ENCODE measurements around the gene NRXN3.

- no peak for TF ChIP-seq MAX (IDR thresholded peaks at IDR 0.05)
- no peak for TF ChIP-seq PHF20 (CRISPR knock-in tag; IDR thresholded peaks at IDR 0.05)
- no peak for TF ChIP-seq AHR (CRISPR knock-in tag; IDR thresholded peaks at IDR 0.05)
- no peak for TF ChIP-seq ZNF780A (CRISPR knock-in tag; IDR thresholded peaks at IDR 0.05)
- no peak for TF ChIP-seq MXD4 (CRISPR knock-in tag; IDR thresholded peaks at IDR 0.05)
- TF ChIP-seq ZNF770 (CRISPR knock-in tag; IDR thresholded peaks at IDR 0.05): no peak
- no peak for TF ChIP-seq MAZ (IDR thresholded peaks at IDR 0.05; ENCODE audit: borderline replicate concordance, low read depth, low read length)
- no peak for TF ChIP-seq MAZ (CRISPR knock-in tag; IDR thresholded peaks at IDR 0.05; ENCODE audit: low read depth)
- TF ChIP-seq UBTF (CRISPR knock-in tag; IDR thresholded peaks at IDR 0.05): no peak
- TF ChIP-seq CEBPB (IDR thresholded peaks at IDR 0.05; ENCODE audit: borderline replicate concordance, low read depth, low read length): no peak
These were observed 513.0 kb downstream of the NRXN3 start for GRCh38 chr14:78683206-78683605.

Data from HepG2 (cell line).